Adipose tissue (tissue), 3 donors: Measurements from ENCODE around the gene SHISA8. TPM values are rescaled to one million over a fixed set of nuclear protein-coding genes. Genes with fewer than 3 reads are reported as not detected.
"Not testable (repeated sequence)": the region's sequence is repeated elsewhere in the genome, so short reads cannot be mapped to it uniquely, and the experiment has no call there.

Source experiments
- H3K27ac ChIP-seq: one replicate; pipeline ENCODE4 v1.5.1; 2013; ENCODE audit warnings: low read depth, low read length
- WGBS, 3 donors: extraction: QIAGEN DNeasy Blood & Tissue Kit; methylation state at CpG; one replicate each; pipeline ENCODE4 v1.1.7; 2013; 5-methylcytosine and 5-hydroxymethylcytosine counted together
- polyA plus RNA-seq, 3 donors: library from polyadenylated mRNA; stranded (reverse); fragments of 200-250 nt; gene quantifications; one replicate each; pipeline ENCODE4 v1.2.3, GENCODE V29; 2013
- donor health status: healthy with polysubstance abuse.
- donor health status: Bipolar disorder and iron deficiency.
- donor health status: healthy.

SHISA8 gene
- not detected for polyA plus RNA-seq

DNA sequence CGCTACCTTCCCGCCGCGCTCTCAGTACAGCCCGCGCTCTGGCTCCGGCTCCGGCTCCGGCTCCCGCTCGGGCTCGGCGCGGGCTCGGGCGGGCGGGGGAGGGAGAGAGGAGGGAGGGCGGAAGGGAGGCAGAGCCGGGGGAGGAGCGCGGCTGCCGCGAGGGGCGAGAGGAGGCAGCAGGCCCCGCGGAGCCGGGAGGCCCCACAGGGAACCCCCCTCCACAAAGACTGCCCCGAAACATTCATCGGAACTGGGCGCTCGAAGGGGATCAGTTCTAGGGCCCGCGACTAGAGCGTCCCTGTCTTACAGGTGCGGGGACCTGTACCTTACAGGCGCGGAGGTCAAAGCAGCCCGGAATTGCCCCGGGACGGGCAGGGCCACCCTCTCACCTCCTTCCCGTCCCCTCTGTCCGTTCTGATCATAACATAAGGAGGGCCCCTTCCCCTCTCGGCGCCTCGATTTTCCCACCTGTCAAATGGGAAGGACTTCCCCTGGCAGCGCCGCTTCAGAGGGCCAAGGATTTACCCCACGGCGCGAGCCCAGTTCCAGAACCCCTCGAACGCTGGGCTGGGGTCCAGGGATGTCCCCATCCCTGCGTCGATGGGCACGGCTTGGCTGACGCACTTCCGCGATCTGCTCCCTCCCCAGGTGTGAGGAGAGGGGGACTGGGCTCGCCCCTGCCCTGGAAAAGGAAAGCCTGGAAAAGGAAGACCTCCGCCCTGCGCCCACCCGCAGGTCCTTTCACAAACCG lies at the start of gene SHISA8:
TSS of gene SHISA8 (minus strand) at position 40 of the 751 bp plus-strand sequence. CDS start 407 bp downstream, outside the sequence.
- 7 to 9% (median 7%) methylated on average over 48 to 62 of the region's 63 CpGs for WGBS, 3 donors
- no peak within 1 kb of the TSS for H3K27ac ChIP-seq

GRCh38 chr22:41964112-41964491 lies 49.2 kb upstream of the SHISA8 start:
- WGBS, 3 donors, result 73 to 88% (median 74%) methylated on average over 5 of the region's 5 CpGs
- H3K27ac ChIP-seq, result no peak overlapping the region

DNA sequence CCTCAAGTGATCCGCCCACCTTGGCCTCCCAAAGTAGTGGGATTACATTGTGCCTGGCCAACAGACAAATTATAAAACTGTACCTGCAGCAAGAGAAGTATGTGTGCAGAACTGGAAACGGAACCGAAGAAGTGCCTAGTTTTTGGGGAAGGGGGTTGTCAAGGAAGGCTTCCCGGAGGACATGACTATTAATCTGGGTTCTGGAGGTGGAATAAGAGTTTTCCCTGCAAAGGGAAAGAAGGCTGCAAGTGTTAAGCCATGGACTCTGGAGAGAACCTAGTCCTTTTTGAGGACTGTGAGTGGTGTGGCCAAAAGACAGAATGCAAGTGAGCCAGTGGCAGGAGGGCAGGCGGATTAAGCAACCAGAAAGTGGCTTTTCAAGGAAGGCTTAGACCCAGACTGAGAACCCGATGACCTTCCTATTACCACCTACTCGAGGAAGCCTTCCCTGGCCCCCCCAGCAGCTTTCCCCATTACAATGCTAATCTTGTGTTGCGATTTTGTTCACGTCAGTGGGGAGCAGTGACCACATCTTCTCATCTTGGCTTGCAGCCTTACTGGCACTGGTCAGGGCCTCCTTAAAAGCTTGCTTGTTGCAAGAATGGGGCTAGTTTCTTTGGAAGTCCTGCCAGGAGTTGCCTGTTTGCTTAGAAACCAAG lies 48.7 kb upstream of the SHISA8 start:
- WGBS, 3 donors, result 65 to 69% (median 66%) methylated on average over 9 of the region's 9 CpGs
- no peak overlapping the region for H3K27ac ChIP-seq

DNA sequence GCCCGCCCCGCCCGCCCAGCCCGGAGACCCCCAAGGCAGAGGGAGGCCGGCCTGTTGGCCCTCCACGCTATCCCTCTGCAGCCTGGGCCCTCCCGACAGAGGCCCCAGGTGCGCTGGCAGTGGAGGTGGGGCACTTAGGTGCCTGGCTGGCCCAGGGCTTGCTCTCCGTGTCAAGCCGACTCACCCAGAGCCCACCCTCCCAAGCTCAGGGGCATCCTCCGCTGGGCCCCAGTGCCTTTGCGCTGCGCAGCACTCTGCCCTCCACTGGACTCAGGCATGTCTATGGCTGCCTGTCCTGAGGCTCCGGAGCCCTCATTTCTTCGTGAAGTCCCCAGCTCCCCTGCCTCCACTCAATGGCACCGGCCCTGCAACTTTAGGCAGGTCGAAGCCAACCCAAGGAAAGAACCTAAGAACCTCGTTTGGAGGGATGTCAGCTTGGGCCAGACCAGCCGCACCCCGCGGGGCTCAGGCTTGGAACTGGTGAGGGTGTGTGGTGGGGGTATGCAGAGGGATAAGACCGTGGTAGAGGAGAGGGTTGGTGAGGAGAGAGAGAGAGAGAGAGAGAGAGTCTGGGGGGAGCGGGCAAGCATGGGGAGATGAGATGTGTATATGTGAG lies 43.2 kb upstream of the SHISA8 start:
- no peak overlapping the region for H3K27ac ChIP-seq
- WGBS, 3 donors, result 45 to 68% (median 55%) methylated on average over 16 to 23 of the region's 23 CpGs

GRCh38 chr22:41952713-41953112 lies 37.8 kb upstream of the SHISA8 start:
- H3K27ac ChIP-seq, result no peak overlapping the region
- 88 to 91% (median 90%) methylated on average over 2 of the region's 2 CpGs for WGBS, 3 donors

DNA sequence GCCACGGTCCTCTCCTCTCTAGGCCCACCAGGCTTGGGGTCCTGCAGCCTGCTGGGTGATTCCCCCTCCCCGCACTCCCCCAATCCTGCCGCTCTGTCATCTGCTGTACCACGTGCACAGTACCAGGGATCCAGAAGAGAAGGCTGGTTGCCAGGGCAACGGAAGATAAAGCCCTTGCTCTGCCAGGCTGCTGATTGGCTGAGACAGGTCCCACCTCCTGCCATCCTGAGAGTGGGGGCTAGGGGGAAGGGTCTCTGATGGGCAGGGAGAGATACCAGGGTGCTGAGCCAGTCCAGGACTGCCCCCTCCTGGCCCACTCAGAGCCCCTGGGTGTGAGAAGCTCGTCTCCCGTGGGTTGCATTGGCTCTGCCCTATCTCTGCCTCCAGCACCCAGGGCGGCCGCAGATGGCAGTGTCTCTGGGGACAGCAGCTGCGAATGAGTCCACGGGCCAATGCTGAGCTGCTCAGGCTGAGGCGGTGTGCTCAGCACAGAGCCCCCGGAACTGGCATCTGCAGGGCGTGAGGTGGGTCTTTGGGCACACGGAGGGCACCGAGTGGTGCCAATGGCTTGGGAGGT lies 37.1 kb upstream of the SHISA8 start, which contains the start of gene SMIM45:
TSS of gene SMIM45 (plus strand) at position 253 of the 577 bp plus-strand sequence.
- no peak within 1 kb of the TSS for H3K27ac ChIP-seq
- WGBS, 3 donors, result 49 to 72% (median 72%) methylated on average over 15 to 16 of the region's 16 CpGs

- no peak overlapping the region for H3K27ac ChIP-seq
- WGBS, 3 donors, result 88 to 92% (median 90%) methylated on average over 7 of the region's 7 CpGs
These were observed 34.6 kb upstream of the SHISA8 start for GRCh38 chr22:41949297-41949965.

DNA sequence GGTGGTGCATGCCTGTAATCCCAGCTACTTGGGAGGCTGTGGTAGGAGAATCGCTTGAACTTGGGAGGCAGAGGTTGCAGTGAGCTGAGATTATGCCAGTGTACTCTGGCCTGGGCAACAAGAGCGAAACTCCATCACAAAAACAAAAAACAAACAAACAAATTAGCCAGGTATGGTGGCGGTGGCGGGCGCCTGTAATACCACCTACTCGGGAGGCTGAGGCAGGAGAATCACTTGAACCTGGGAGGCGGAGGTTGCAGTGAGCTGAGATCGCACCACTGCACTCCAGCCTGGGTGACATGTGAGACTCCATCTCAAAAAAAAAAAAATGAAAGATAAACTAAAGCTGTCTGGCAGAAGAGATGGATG lies 34.0 kb upstream of the SHISA8 start:
- not testable (repeated sequence) for H3K27ac ChIP-seq
- 83 to 94% (median 84%) methylated on average over 8 of the region's 8 CpGs for WGBS, 3 donors

DNA sequence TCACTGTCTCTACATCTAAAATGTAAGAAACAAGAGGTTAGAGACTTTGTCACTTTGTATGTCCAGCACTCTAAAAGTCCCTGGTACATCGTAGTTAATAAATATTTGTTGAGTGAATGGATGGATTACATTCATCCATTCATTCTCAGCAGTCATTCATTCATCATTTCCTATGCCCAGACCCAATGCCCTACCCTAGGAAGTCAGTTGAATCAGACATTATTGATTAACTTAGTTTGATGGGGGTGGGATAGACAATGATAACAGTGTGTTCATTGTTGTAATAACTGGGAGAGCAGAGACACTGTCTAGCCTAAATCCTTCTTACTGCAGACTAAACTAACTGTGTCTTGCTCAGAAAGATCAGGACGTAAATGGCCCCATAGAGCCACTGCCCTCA lies 33.3 kb upstream of the SHISA8 start:
- H3K27ac ChIP-seq, result no peak overlapping the region
- WGBS, 3 donors, result 86 to 95% (median 91%) methylated on average over 2 of the region's 2 CpGs

GRCh38 chr22:41947424-41948080 lies 32.7 kb upstream of the SHISA8 start:
- H3K27ac ChIP-seq, result no peak overlapping the region

DNA sequence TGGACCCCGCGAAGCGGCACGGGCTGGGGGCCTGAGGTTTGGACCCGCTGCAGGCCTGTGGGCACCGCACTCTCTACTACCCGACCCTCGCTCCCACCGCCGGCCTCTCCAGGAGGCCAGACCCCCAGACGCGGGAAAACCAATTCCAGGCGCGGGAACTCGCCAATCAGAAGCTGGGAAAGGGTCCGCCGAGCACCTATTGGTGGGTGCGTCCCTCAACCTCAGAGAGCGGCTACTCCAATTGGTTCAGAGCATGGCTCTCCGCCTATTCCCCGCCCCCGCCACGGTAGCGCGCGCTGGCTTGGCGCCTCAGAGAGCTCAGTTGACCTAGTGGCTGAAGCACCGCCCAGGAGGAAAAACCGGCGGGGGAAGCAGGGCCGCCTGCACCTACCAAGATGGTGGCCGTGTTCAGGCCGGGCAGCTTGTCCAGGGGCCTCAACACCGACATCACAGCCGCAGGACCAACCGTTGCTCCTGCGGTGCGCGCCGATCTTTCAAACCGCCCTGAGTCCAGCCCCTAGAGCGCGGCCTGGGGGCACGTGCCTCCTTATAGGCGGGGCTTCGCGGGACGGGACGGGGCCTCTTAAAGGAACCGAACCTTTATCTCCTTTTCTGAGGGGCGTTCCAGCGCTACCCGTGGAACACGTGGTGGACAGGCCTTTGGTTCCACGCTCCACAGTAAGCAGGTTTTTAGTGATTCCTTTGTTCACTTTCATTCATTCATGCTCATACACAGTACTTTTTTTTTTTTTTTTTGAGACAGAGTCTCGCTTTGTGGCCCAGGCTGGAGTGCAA lies 32.0 kb upstream of the SHISA8 start, which contains the start of gene CENPM:
TSS of gene CENPM (minus strand) at position 524 of the 795 bp plus-strand sequence. CDS start at position 448, 76 bp downstream.
- no peak within 1 kb of the TSS for H3K27ac ChIP-seq
- 2% methylated on average over 53 to 56 of the region's 56 CpGs for WGBS, 3 donors

More at GRCh38 chr22:41947424-41948080, 32.7 kb upstream of the SHISA8 start:
- 72 to 77% (median 72%) methylated on average over 19 to 21 of the region's 21 CpGs for WGBS, 3 donors

- WGBS, 3 donors, result 58 to 70% (median 65%) methylated on average over 9 of the region's 9 CpGs
- H3K27ac ChIP-seq, result no peak overlapping the region
These were observed 28.9 kb upstream of the SHISA8 start for GRCh38 chr22:41943661-41944209.

DNA sequence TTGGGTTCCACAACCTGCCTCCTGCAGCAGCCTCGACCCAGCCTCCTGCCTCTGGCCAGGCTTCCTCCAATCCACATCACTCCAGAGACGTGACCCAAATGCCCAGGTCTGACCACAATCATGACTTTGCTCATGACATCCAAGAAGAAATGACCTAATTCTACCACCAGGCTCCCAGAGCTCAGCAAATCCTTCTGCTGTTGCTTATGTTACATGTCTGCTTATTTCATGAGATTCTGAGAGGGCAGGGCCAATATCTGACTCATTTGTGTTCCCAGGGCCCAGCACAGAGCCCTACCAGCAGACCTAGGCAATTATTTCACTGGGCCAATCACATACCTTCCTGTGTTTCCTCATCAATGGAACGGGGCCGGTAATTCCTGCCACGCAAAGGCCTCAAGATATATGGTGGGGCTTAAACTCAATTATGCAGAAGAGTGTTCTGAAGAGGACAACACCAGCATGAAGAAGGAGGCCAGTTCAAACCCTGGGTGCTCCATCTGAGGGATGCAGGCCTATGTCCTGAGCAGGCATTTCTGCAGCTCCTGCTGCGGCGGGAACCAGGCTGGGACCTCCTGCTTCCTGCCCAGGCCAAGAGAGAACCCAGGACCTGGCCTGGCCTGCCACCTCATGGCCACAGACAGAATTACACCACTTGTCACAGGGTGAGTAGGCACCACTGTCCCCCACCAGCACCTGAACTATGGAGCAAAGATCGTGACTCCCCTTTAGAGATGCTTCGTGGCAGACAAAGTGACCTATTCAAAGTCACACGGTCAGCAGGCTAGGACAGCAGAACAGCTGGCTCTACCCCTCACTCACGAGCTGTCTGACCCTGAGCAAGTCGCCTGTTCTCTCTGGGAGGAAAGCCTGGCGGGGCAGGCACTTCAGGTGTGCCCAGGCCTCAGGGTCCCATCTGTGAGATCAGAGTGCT lies 26.2 kb upstream of the SHISA8 start:
- H3K27ac ChIP-seq, result no peak overlapping the region
- WGBS, 3 donors, result 37 to 54% (median 42%) methylated on average over 13 of the region's 13 CpGs

DNA sequence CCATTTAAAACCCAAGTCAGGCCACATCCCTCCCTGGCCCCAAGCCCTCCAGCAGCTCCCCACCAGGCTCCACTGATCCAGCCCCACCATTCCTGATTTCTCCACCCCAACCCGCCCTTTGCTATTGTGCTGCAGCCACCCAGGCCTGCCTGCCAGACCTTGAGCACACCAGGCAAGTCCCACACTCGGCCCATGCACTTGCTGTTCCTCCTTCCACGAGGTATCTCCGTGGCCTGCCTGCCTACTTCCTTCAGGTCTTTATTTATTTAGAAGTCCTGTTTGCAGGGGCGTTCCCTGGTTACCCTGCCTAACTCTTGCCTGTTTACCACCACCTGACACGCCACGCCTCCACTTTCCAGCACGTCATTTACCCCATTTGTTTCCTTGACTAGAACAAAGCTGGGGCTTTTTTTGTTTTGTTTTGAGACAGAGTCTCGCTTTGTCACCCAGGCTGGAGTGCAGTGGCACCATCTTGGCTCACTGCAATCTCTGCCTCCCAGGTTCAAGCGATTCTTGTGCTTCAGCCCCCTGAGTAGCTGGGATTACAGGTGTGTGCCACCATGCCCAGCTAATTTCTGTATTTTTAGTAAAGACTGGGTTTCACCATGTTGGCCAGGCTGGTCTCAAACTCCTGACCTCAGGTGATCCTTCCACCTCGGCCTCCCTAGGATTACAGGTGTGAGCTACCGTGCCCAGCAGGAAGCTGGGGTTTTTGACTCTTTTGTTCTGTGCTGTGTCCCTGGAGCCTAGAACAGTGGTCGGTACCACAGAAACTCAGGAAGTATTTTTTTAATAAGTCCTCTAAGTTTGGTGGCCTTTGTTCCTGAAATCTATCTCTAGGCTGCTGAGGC lies 25.3 kb upstream of the SHISA8 start:
- 79 to 82% (median 82%) methylated on average over 13 of the region's 13 CpGs for WGBS, 3 donors
- no peak overlapping the region for H3K27ac ChIP-seq

- H3K27ac ChIP-seq, result no peak overlapping the region
- 95 to 100% (median 95%) methylated on average over 2 of the region's 2 CpGs for WGBS, 3 donors
These were observed 22.0 kb upstream of the SHISA8 start for GRCh38 chr22:41936894-41937169.
